EH (cell line): ENCODE data around the gene DHX34.
A peak's percentile ranks its signal among the peaks of the same experiment; 100 is the strongest.
"Not testable (repeated sequence)": the region's sequence is repeated elsewhere in the genome, so short reads cannot be mapped to it uniquely, and the experiment has no call there.

Experiments
- DNase-seq: peaks from one replicate; pipeline ENCODE4 v3.0.0-alpha.2; 2015; ENCODE audit warnings: low read depth

Gene DHX34

GRCh38 chr19:47370045-47370611, 21.0 kb downstream of the DHX34 start:
- peak; percentile 74 for DNase-seq

DNA sequence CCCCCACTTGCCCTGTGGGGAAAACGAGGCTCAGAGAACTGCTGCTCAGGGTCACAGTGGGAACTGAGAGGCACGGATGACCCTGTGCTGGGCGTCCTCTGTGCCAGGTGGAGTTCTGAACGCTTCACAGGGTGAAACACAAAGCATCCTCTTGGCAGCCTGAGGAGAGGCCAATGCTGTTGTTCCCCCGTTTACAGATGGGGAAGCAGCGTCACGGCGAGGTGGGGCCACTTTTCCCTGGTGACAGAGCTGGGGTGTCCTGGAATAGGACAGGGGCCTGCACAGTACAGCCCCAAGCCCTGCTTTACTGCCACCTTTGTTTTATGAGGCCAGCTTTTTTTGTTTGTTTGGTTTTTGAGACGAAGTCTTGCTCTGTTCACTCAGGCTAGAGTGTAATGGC, 22.1 kb downstream of the DHX34 start:
- DNase-seq, result no peak

DNA sequence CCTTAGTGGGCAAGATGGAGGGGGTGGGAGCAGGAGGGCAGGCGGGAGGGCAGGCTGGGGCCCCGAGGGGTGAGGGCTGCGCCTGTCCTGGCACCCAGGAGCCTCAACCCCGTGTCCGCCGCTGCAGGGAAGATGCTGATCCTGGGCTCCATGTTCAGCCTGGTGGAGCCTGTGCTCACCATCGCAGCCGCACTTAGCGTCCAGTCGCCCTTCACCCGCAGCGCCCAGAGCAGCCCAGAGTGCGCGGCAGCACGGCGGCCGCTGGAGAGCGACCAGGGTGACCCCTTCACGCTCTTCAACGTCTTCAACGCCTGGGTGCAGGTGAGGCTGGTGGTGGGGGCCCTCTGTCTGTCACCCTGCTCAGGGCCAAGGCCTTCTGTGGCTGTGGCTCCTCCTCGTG, 23.5 kb downstream of the DHX34 start:
- DNase-seq, result no peak

DNA sequence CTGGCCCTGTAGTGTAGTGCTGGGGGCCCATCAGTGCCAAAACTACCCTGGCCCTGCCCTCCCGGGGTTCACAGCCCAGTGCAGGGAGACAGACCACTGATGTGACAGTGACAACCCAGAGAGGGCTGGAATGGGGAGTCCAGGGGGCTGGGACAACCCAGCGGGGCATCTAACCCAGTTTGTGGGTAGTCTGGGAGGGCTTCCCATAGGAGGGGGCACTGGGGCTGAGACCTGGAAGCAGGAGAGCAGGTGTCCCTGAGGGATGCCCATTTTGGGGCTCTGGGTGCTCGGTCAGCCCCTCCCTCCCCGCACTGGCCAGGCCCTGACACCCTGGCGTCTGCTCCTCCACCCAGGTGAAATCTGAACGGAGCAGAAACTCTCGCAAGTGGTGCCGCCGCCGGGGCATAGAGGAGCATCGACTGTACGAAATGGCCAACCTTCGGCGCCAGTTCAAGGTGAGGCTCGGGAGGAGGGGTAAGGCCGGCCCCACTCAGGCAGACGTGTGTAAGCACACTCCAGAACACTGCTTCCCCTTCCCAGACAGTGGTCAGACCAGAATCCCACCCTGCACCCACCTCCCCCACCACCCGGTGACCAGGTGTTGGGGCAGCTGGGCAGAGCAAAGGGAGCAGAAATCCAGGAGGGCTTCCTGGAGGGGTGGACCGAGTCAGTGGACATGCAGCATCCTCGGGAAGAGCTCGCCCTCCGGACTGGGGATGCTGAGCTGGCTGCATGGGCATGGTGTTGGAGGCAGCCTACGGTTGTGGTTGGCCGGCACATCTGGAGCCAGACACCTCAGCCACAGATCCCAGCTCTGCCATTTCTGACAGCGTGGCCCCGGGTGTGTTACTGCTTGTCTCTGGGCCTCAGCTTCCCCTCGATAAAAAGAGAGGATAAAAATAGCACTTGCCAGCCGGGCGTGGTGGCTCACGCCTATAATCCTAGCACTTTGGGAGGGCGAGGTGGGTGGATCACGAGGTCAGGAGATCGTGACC, 24.4 kb downstream of the DHX34 start:
- no peak for DNase-seq

DNA sequence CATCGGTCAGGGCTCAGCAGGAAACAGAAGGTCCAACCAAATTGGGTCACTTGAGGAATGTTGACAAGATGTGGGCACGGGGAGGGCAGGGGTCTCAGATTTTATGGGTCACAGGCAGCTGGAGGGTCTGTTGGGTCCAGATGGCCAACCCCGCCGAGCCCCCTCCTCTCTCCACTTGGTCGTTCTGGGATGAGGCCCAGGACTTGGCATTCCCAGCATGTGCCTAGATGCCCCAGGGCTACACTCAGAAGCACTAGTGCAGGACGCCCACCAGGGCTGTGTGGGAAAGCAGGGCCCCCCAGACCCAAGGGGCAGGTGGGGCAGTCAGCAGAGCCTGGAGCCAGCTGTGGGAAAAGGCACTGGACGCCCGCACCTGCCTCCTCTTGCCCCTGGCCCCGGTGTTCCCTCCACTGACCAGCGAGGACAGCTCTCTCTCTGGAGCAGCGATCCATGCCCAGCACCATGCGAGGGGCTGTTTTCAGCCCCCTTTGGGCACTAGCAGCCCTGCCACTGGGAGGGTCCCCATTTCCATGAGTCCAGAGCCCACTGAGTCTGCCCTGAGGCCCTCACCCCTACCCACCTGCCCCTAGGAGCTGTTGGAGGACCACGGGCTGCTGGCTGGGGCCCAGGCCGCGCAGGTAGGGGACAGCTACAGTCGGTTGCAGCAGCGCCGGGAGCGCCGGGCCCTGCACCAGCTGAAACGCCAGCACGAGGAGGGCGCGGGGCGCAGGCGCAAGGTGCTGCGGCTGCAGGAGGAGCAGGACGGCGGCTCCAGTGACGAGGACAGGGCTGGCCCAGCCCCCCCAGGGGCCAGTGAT, 26.0 kb downstream of the DHX34 start:
- no peak for DNase-seq

GRCh38 chr19:47375694-47376588, 26.8 kb downstream of the DHX34 start:
- no peak for DNase-seq

- DNase-seq, result no peak
These were observed 27.6 kb downstream of the DHX34 start for GRCh38 chr19:47376589-47377144.

- DNase-seq, result no peak
These were observed 28.1 kb downstream of the DHX34 start for GRCh38 chr19:47377208-47377701.

DNA sequence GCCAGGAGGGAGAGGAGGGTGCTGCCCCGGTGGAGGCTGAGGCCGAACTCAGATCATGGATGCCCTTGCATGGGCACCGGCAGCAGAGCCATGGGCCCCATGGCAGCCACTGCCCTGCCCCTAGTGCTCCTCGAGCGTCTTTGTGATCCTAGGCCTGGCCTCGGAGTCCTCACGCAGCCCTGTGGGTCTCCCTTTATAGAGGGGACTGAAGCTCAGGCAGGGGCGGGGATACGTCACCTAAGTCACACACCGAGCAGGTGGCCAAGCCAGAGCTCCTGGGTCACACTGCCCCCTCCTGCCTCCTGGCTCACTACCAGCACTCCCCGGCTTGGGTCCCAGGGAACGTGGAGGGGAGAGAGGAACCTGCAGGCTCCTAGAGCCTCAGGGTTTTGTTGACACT, 28.7 kb downstream of the DHX34 start:
- DNase-seq, result no peak

GRCh38 chr19:47378246-47378645, 29.1 kb downstream of the DHX34 start:
- DNase-seq, result no peak

DNA sequence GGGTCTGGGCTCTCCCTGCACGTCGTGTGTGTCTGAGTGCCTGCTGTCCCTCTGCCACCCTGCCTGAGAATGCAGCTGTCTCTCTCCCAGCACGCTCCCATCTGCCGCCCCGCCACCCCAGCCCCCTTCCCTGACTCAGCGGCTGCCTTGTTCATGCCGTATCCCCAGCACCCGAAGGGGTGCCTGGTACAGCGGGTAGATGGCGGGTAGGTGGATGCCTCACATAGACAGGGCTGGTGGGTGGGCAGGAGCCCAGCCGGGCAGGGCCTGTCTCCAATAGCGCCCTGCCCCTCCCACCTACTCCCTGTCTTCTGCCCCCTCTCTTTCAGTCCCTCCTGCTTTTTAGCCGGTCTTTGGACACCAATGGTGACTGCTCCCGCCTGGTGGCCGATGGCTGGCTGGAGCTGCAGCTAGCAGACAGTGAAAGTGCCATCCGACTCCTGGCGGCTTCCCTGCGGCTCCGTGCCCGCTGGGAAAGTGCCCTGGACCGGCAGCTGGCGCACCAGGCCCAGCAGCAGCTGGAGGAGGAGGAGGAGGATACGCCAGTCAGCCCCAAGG, 30.3 kb downstream of the DHX34 start:
- DNase-seq, result no peak

GRCh38 chr19:47380559-47380958, 31.4 kb downstream of the DHX34 start:
- DNase-seq, result no peak

GRCh38 chr19:47381121-47381520, 32.0 kb downstream of the DHX34 start:
- no peak for DNase-seq

GRCh38 chr19:47381653-47382279, 32.7 kb downstream of the DHX34 start:
- DNase-seq, result no peak

DNA sequence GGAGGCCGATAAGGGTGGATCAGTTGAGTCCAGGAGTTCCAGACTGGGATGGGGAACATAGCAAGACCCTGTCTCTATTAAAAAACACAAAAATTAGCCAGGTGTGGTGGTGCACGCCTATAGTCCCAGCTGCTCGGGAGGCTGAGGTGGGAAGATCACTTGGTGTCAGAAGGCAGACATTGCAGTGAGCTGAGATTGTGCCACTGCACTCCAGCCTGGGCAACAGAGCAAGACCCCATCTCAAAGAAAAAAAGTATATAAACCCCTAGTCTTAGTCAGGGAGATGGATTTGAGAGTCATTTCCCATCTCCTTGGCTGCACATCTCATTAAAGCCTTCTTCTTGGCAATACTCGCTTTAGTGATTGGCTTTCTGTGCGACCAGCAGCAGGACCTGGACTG, 34.8 kb downstream of the DHX34 start:
- DNase-seq, result not testable (repeated sequence)

- DNase-seq, result not testable (repeated sequence)
These were observed 35.4 kb downstream of the DHX34 start for GRCh38 chr19:47384533-47384932.

GRCh38 chr19:47386582-47386981, 37.5 kb downstream of the DHX34 start:
- DNase-seq, result not testable (repeated sequence)

DNA sequence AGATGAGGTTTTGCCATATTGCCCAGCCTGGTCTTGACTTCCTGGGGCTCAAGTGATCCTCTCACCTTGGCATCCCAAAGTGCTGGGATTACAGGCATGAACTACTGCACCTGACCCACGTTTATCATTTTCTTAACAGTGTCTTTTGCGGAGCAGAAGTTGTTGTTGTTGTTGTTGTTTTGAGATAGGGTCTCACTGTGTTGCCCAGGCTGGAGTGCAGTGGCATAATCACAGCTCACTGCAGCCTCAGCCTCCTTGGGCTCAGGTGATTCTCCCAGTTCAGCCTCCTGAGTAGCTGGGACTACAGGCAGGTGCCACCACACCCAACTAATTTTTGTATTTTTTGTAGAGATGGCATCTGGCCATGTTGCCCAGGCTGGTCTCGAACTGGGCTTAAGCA, 38.5 kb downstream of the DHX34 start:
- not testable (repeated sequence) for DNase-seq

- DNase-seq, result not testable (repeated sequence)
These were observed 39.6 kb downstream of the DHX34 start for GRCh38 chr19:47388721-47389120.

GRCh38 chr19:47389150-47389556, 40.0 kb downstream of the DHX34 start:
- DNase-seq, result no peak
